OCI-LY3 (cell line): ENCODE results near the gene WDR73.

Source experiments
- CTCF ChIP-seq: fragments of 200-600, 300-600 bp; sonication (generic); IDR thresholded peaks from 2 replicates; pipeline ENCODE4 v1.5.1; 2014; ENCODE audit warnings: antibody characterized with exemption, low read length, low read depth
- EZH2phosphoT487 ChIP-seq: fragments of 200-600 bp; shearing (Covaris generic); IDR thresholded peaks from 2 replicates; pipeline ENCODE4 v1.6.1; 2018; ENCODE audit warnings: antibody characterized with exemption, mixed run types, low read depth

GRCh38 chr15:84703808-84704207 lies 49.7 kb upstream of the WDR73 start:
- TF ChIP-seq CTCF (no peak), EZH2phosphoT487 (no peak)
